Epithelial cell of proximal tubule (primary cell): ENCODE measurements around the gene KCNK15. TPM values are rescaled to one million over a fixed set of nuclear protein-coding genes. Genes with fewer than 3 reads are reported as not detected.

Source experiments
- DNase-seq: peaks from one replicate; pipeline ENCODE4 v3.0.0-alpha.2; 2011; ENCODE audit warnings: low read depth
- H3K4me3 ChIP-seq: 2 replicates; pipeline ENCODE4 v1.5.1; 2011; ENCODE audit warnings: low read depth, mild to moderate bottlenecking, low read length
- CTCF ChIP-seq: conservative IDR thresholded peaks from 2 replicates; pipeline ENCODE4 v1.5.1; 2012; ENCODE audit warnings: low read depth, mild to moderate bottlenecking, low read length
- total RNA-seq: library from RNA; depleted of rRNA; stranded (reverse); fragments of >200 nt; gene quantifications from 2 replicates; pipeline ENCODE4 v1.2.3, GENCODE V29; 2015

KCNK15 gene
- total RNA-seq, 1 donor from 2014 or later = not detected

GRCh38 chr20:44748005-44748370 is 2.3 kb downstream of the KCNK15 start:
- no peak for DNase-seq
- TF ChIP-seq CTCF = no peak
- H3K4me3 ChIP-seq = no peak overlapping the region

GRCh38 chr20:44750081-44750805 is 4.6 kb downstream of the KCNK15 start:
- DNase-seq = no peak
- no peak overlapping the region for H3K4me3 ChIP-seq
- TF ChIP-seq CTCF = peak; percentile 14

GRCh38 chr20:44752099-44752931 is 6.7 kb downstream of the KCNK15 start:
- H3K4me3 ChIP-seq = no peak overlapping the region
- DNase-seq = no peak
- TF ChIP-seq CTCF = no peak

- no peak for DNase-seq
- no peak for TF ChIP-seq CTCF
- no peak overlapping the region for H3K4me3 ChIP-seq
Measured at GRCh38 chr20:44754554-44754953, 8.9 kb downstream of the KCNK15 start.

- TF ChIP-seq CTCF = no peak
- DNase-seq = no peak
- H3K4me3 ChIP-seq = no peak overlapping the region
Measured at GRCh38 chr20:44756011-44756688, 10.5 kb downstream of the KCNK15 start.

- H3K4me3 ChIP-seq = no peak overlapping the region
- DNase-seq = no peak
- TF ChIP-seq CTCF = no peak
Measured at GRCh38 chr20:44756956-44757355, 11.3 kb downstream of the KCNK15 start.
